ENCODE results near the gene MRPS10.

The MRPS10 gene

GRCh38 chr6:42165016-42165415 is 52.6 kb downstream of the MRPS10 start:
- TF ChIP-seq CTCF (IDR thresholded peaks at IDR 0.05; ENCODE audit: extremely low read depth, insufficient read depth, missing control alignments), result no peak
- no peak for DNase-seq (ENCODE audit: low spot score)
- in situ Hi-C loops (cut with MboI; ENCODE audit: low pct_unique_long_range_greater_than_20kb, low sequenced_read_pairs, unreplicated experiment), result no loop called here

GRCh38 chr6:42163981-42164380 is 53.7 kb downstream of the MRPS10 start:
- no peak for DNase-seq (ENCODE audit: low spot score)
- no peak for TF ChIP-seq CTCF (IDR thresholded peaks at IDR 0.05; ENCODE audit: extremely low read depth, insufficient read depth, missing control alignments)
- in situ Hi-C loops (cut with MboI; ENCODE audit: low pct_unique_long_range_greater_than_20kb, low sequenced_read_pairs, unreplicated experiment), result no loop called here

GRCh38 chr6:42162812-42163211 is 54.8 kb downstream of the MRPS10 start:
- in situ Hi-C loops (cut with MboI; ENCODE audit: low pct_unique_long_range_greater_than_20kb, low sequenced_read_pairs, unreplicated experiment), result no loop called here
- DNase-seq (ENCODE audit: low spot score), result no peak
- TF ChIP-seq CTCF (IDR thresholded peaks at IDR 0.05; ENCODE audit: extremely low read depth, insufficient read depth, missing control alignments), result no peak

- in situ Hi-C loops (cut with MboI; ENCODE audit: low pct_unique_long_range_greater_than_20kb, low sequenced_read_pairs, unreplicated experiment), result no loop called here
- TF ChIP-seq CTCF (IDR thresholded peaks at IDR 0.05; ENCODE audit: extremely low read depth, insufficient read depth, missing control alignments), result no peak
These were observed 55.3 kb downstream of the MRPS10 start for GRCh38 chr6:42162384-42162783.

GRCh38 chr6:42159431-42160024 is 58.1 kb downstream of the MRPS10 start:
- DNase-seq (ENCODE audit: low spot score), result no peak
- in situ Hi-C loops (cut with MboI; ENCODE audit: low pct_unique_long_range_greater_than_20kb, low sequenced_read_pairs, unreplicated experiment), result no loop called here
- no peak for TF ChIP-seq CTCF (IDR thresholded peaks at IDR 0.05; ENCODE audit: extremely low read depth, insufficient read depth, missing control alignments)

More at GRCh38 chr6:42162384-42162783, 55.3 kb downstream of the MRPS10 start:
- no peak for DNase-seq (ENCODE audit: low spot score)

GRCh38 chr6:42158631-42159030 is 59.0 kb downstream of the MRPS10 start:
- no peak for TF ChIP-seq CTCF (IDR thresholded peaks at IDR 0.05; ENCODE audit: extremely low read depth, insufficient read depth, missing control alignments)
- in situ Hi-C loops (cut with MboI; ENCODE audit: low pct_unique_long_range_greater_than_20kb, low sequenced_read_pairs, unreplicated experiment), result no loop called here

More at GRCh38 chr6:42158631-42159030, 59.0 kb downstream of the MRPS10 start:
- no peak for DNase-seq (ENCODE audit: low spot score)

All from GM13977 (cell line).